Tibial nerve (tissue), 4 donors: Measurements from ENCODE around the gene COL11A2.

Experiments used
- CTCF ChIP-seq, 5 experiments: fragments of 200-600 bp in 3 of 5; fragments of 450-650 bp in 2 of 5; sonication (generic) in 3 of 5; IDR thresholded peaks; one replicate each; pipeline ENCODE4 v1.5.1; 2016 to 2019; ENCODE audit warnings: antibody characterized with exemption in 5 of 5, mild to moderate bottlenecking in 3 of 5, moderate library complexity in 2 of 5
- EP300 ChIP-seq, 2 donors: sonication (generic); formaldehyde crosslinking; IDR thresholded peaks; one replicate each; pipeline ENCODE4 v1.6.1; 2017; ENCODE audit warnings: antibody characterized with exemption in 2 of 2, mild to moderate bottlenecking in 1 of 2
- POLR2A ChIP-seq, 2 donors: fragments of 450-650 bp; IDR thresholded peaks; one replicate each; pipeline ENCODE4 v1.6.1; 2017; ENCODE audit warnings: antibody characterized with exemption in 2 of 2, mild to moderate bottlenecking in 2 of 2, moderate library complexity in 2 of 2

- TF ChIP-seq CTCF (IDR thresholded peaks at IDR 0.05) (no peak), EP300 (IDR thresholded peaks at IDR 0.05) (no peak), POLR2A (IDR thresholded peaks at IDR 0.05) (no peak)
These were observed 67.3 kb downstream of the COL11A2 start for GRCh38 chr6:33124947-33125346.
